Thyroid gland (tissue), 4 donors: ENCODE results near the gene ARHGAP22. TPM values are rescaled to one million over a fixed set of nuclear protein-coding genes. Genes with fewer than 3 reads are reported as not detected.
A peak's percentile ranks its signal among the peaks of the same experiment; 100 is the strongest.

ENCODE experiments used
- DNase-seq, 2 donors: peaks; one replicate each; pipeline ENCODE4 v3.0.0-alpha.2; 2019
- H3K27ac ChIP-seq, 3 donors: fragments of 200-600 bp; sonication (generic); 1 replicate in 2 of 3; 2 replicates in 1 of 3; pipeline ENCODE4 v1.5.1; 2016 to 2019; ENCODE audit warnings: mild to moderate bottlenecking in 1 of 3, moderate library complexity in 1 of 3
- H3K27me3 ChIP-seq: fragments of 200-600 bp; sonication (generic); one replicate; pipeline ENCODE4 v1.5.1; 2019
- H3K36me3 ChIP-seq, 2 donors: fragments of 200-600 bp; sonication (generic); one replicate each; pipeline ENCODE4 v1.5.1; 2016 to 2019
- H3K4me1 ChIP-seq, 2 donors: fragments of 200-600 bp; sonication (generic); one replicate each; pipeline ENCODE4 v1.5.1; 2017 to 2019
- H3K4me3 ChIP-seq, 3 donors: fragments of 200-600 bp; sonication (generic); replicated peaks in 1 of 3; 1 replicate in 2 of 3; 2 replicates in 1 of 3; pipeline ENCODE4 v1.5.1; 2016; ENCODE audit warnings: mild to moderate bottlenecking in 1 of 3
- H3K9me3 ChIP-seq: fragments of 200-600 bp; sonication (generic); one replicate; pipeline ENCODE4 v1.5.1; 2017
- POLR2A ChIP-seq, 2 donors: fragments of 450-650 bp; IDR thresholded peaks; one replicate each; pipeline ENCODE4 v1.6.1; 2017; ENCODE audit warnings: antibody characterized with exemption in 2 of 2, mild to moderate bottlenecking in 2 of 2, moderate library complexity in 1 of 2
- WGBS, 2 donors: methylation state at CpG; one replicate each; pipeline ENCODE4 v1.1.5; 2017; 5-methylcytosine and 5-hydroxymethylcytosine counted together
- intact Hi-C: fragments of 100-400 bp; cut with DNase I; formaldehyde crosslinking; loops from one replicate; pipeline ENCODE4 v1.15.1; 2023
- total RNA-seq, 4 donors: library from RNA; depleted of rRNA; stranded (reverse); fragments of >200 nt; gene quantifications; one replicate each; pipeline ENCODE4 v1.2.3, GENCODE V29; 2016
- TF ChIP-seq, protein P1 (sequence below), 6 experiments: fragments of 200-600 bp in 3 of 6; fragments of 450-650 bp in 3 of 6; sonication (generic) in 3 of 6; IDR thresholded peaks; one replicate each; pipeline ENCODE4 v1.5.1; 2016 to 2019; ENCODE audit warnings: antibody characterized with exemption in 6 of 6, mild to moderate bottlenecking in 2 of 6, inconsistent platforms in 1 of 6, moderate library complexity in 1 of 6

Gene ARHGAP22
- total RNA-seq, 4 donors from 2014 or later: 3.4 to 29.5 (median 19.1) TPM

GRCh38 chr10:48454302-48455054 lies 150.4 kb downstream of the ARHGAP22 start:
- Histone ChIP-seq H3K9me3 (no peaks in the 10 kb centered on the region), H3K4me1 (peaks cover 22 to 40% of the 10 kb centered on the region in 2 donors), H3K27ac (peak overlapping the region; percentile 53 to 73 (median 63)), H3K4me3 (no peak overlapping the region), H3K36me3 (no peaks in the 10 kb centered on the region), H3K27me3 (no peaks in the 10 kb centered on the region)
- TF ChIP-seq POLR2A (IDR thresholded peaks at IDR 0.05): no peak
- TF ChIP-seq, protein P1, sequence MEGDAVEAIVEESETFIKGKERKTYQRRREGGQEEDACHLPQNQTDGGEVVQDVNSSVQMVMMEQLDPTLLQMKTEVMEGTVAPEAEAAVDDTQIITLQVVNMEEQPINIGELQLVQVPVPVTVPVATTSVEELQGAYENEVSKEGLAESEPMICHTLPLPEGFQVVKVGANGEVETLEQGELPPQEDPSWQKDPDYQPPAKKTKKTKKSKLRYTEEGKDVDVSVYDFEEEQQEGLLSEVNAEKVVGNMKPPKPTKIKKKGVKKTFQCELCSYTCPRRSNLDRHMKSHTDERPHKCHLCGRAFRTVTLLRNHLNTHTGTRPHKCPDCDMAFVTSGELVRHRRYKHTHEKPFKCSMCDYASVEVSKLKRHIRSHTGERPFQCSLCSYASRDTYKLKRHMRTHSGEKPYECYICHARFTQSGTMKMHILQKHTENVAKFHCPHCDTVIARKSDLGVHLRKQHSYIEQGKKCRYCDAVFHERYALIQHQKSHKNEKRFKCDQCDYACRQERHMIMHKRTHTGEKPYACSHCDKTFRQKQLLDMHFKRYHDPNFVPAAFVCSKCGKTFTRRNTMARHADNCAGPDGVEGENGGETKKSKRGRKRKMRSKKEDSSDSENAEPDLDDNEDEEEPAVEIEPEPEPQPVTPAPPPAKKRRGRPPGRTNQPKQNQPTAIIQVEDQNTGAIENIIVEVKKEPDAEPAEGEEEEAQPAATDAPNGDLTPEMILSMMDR (IDR thresholded peaks at IDR 0.05): no peak
- intact Hi-C loops: no loop called here
- DNase-seq: peak; percentile 52 to 64
- 38 to 62% methylated on average over 5 to 9 of the region's 12 CpGs for WGBS, 2 donors

- no peaks in the 10 kb centered on the region for H3K36me3 ChIP-seq
- H3K27ac ChIP-seq: peak overlapping the region; percentile 53 to 73 (median 63)
- intact Hi-C loops: no loop called here
- no peaks in the 10 kb centered on the region for H3K9me3 ChIP-seq
- no peak for DNase-seq
- TF ChIP-seq POLR2A (IDR thresholded peaks at IDR 0.05): no peak
- H3K27me3 ChIP-seq: no peaks in the 10 kb centered on the region
- H3K4me3 ChIP-seq: no peak overlapping the region
- peaks cover 22 to 40% of the 10 kb centered on the region in 2 donors for H3K4me1 ChIP-seq
- WGBS, 2 donors: 64 to 72% methylated on average over 16 to 19 of the region's 19 CpGs
Observed at GRCh38 chr10:48453451-48454301, 151.2 kb downstream of the ARHGAP22 start.

GRCh38 chr10:48452879-48453412 lies 151.9 kb downstream of the ARHGAP22 start:
- Histone ChIP-seq H3K4me1 (peaks cover 22 to 40% of the 10 kb centered on the region in 2 donors), H3K27ac (no peak overlapping the region), H3K9me3 (no peaks in the 10 kb centered on the region), H3K27me3 (no peaks in the 10 kb centered on the region), H3K4me3 (no peak overlapping the region), H3K36me3 (no peaks in the 10 kb centered on the region)
- WGBS, 2 donors: 88 to 93% methylated on average over 5 of the region's 6 CpGs
- no peak for DNase-seq
- intact Hi-C loops: no loop called here
- TF ChIP-seq, protein P1 (IDR thresholded peaks at IDR 0.05): no peak
- no peak for TF ChIP-seq POLR2A (IDR thresholded peaks at IDR 0.05)

GRCh38 chr10:48451969-48452878 lies 152.6 kb downstream of the ARHGAP22 start:
- 89 to 91% methylated on average over 10 to 14 of the region's 15 CpGs for WGBS, 2 donors

More at GRCh38 chr10:48451969-48452878, 152.6 kb downstream of the ARHGAP22 start:
- H3K27ac ChIP-seq: no peak overlapping the region
- intact Hi-C loops: no loop called here
- H3K4me3 ChIP-seq: no peak overlapping the region
- H3K9me3 ChIP-seq: no peaks in the 10 kb centered on the region
- TF ChIP-seq POLR2A (IDR thresholded peaks at IDR 0.05): no peak
- TF ChIP-seq, protein P1 (IDR thresholded peaks at IDR 0.05): no peak
- H3K27me3 ChIP-seq: no peaks in the 10 kb centered on the region
- H3K4me1 ChIP-seq: peaks cover 17 to 36% of the 10 kb centered on the region in 2 donors
- no peak for DNase-seq
- H3K36me3 ChIP-seq: no peaks in the 10 kb centered on the region
